Measurements from ENCODE around the gene RING1. TPM values are rescaled to one million over a fixed set of nuclear protein-coding genes. Genes with fewer than 3 reads are reported as not detected.

Gene RING1
- total RNA-seq, 1 experiment from 2014 or later = 45.9 TPM

- peaks cover 11 to 29% of the 10 kb centered on the region in 2 experiments for H3K4me1 ChIP-seq (ENCODE audit: control insufficient read depth in 1 of 2, insufficient read depth in 2 of 2, low read length in 2 of 2)
- H3K4me2 ChIP-seq (ENCODE audit: low read length) = peak overlapping the region; percentile 95
Observed at GRCh38 chr6:33160728-33161344, 47.5 kb upstream of the RING1 start.

More at GRCh38 chr6:33160728-33161344, 47.5 kb upstream of the RING1 start:
- TF ChIP-seq ATF3 (IDR thresholded peaks at IDR 0.05) (no peak), POLR2A (IDR thresholded peaks at IDR 0.05; ENCODE audit: borderline replicate concordance, extremely low read depth, insufficient read depth, insufficient read length) (peak; percentile 68), TCF7L2 (IDR thresholded peaks at IDR 0.05; ENCODE audit: borderline replicate concordance, extremely low read depth, insufficient read depth, insufficient read length) (no peak), MAX (IDR thresholded peaks at IDR 0.05) (no peak), SP1 (IDR thresholded peaks at IDR 0.05; ENCODE audit: low read depth) (no peak), EZH2phosphoT487 (IDR thresholded peaks at IDR 0.05; ENCODE audit: borderline replicate concordance) (no peak), JUND (IDR thresholded peaks at IDR 0.05) (no peak)
- Histone ChIP-seq H3K4me3 (replicated peaks in 1 of 2; ENCODE audit: low read depth in 1 of 2, low read length in 2 of 2) (peak overlapping the region; percentile 52 to 61), H3K27me3 (ENCODE audit: insufficient read depth, low read length) (no peaks in the 10 kb centered on the region), H4K20me1 (ENCODE audit: insufficient read depth) (no peaks in the 10 kb centered on the region), H3K9me2 (ENCODE audit: insufficient read depth) (no peaks in the 10 kb centered on the region), H2AFZ (ENCODE audit: low read depth, low read length, poor library complexity, severe bottlenecking) (peak overlapping the region; percentile 76), H3K9ac (ENCODE audit: low read length) (peak overlapping the region; percentile 72; the same call in 1 of the 2 replicates), H3K36me3 (ENCODE audit: control insufficient read depth in 1 of 2, insufficient read depth in 2 of 2, low read length in 2 of 2) (no peaks in the 10 kb centered on the region), H3K27ac (ENCODE audit: low read depth, low read length) (peak overlapping the region; percentile 40), H3K79me2 (ENCODE audit: insufficient read depth, low read length) (no peaks in the 10 kb centered on the region), H3K9me3 (ENCODE audit: control insufficient read depth in 1 of 2, insufficient read depth in 1 of 2, low read depth in 1 of 2, low read length in 2 of 2) (no peaks in the 10 kb centered on the region)
- intact Hi-C loops (cut with micrococcal nuclease) = loop anchor here (1.0 kb wide), 2 partner anchors 36 to 87 kb away; no protein-coding TSS in a partner anchor
- ChIA-PET CTCF (interaction anchor here (0.6 to 4.9 kb wide), 8 partner anchors 12 to 139 kb away, joined by 3 to 31 read pairs (median 6); partner anchors contain the start of gene HSD17B8), RAD21 (ENCODE audit: low non-redundant PET in 1 of 2, low total read pairs in 2 of 2, uncharacterized antibody in 2 of 2, unreplicated experiment in 2 of 2) (interaction anchor here (0.6 to 1.1 kb wide), 6 partner anchors 10 to 114 kb away, joined by 3 to 6 read pairs (median 4); no protein-coding TSS in a partner anchor), POLR2A (no interaction called here)
- no TSS peak for BruUV-seq (replicated peaks)
- peak; percentile 52 for DNase-seq (ENCODE audit: low read depth, low spot score)
- ATAC-seq = peak; percentile 81

All from HCT116 (cell line).